ENCODE measurements around the gene NAA10. TPM values are rescaled to one million over a fixed set of nuclear protein-coding genes. Genes with fewer than 3 reads are reported as not detected.

The NAA10 gene
- total and polyA plus RNA-seq, 2 experiments from 2014 or later, result 90.1 to 186 TPM

DNA sequence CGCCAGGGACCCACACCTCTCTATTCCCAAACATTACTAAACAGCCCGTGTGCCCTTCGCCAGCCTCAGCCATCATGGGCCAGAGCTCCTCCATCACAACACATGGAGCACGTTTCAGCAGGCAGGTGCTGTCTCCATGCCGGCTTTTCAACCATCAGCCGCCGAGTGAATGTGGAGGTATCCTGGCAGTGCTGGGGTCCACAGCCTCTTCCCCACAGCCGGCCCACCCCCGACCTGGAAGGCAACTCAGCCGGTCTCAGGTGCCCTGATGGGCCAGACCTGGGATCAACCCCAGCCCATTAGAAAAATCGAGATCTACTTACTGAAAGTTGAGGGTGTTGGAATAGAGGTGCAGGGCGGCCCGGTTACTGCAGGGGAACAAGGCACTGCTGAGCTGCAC is 3.1 kb downstream of the NAA10 start:
- Histone ChIP-seq H3K4me1 (ENCODE audit: low read depth) (peaks cover 3% of the 10 kb centered on the region), H3K36me3 (no peaks in the 10 kb centered on the region), H3K9me3 (ENCODE audit: low read depth) (no peaks in the 10 kb centered on the region), H3K27ac (no peak overlapping the region), H3K4me3 (no peak overlapping the region), H3K27me3 (no peaks in the 10 kb centered on the region)
- DNase-seq (ENCODE audit: low read depth in 1 of 2, low spot score in 1 of 2), result no peak
- TF ChIP-seq CTCF (IDR thresholded peaks at IDR 0.05; ENCODE audit: low read depth, low read length), result no peak

- Histone ChIP-seq H3K27me3 (no peaks in the 10 kb centered on the region), H3K27ac (no peak overlapping the region), H3K9me3 (ENCODE audit: low read depth) (no peaks in the 10 kb centered on the region), H3K4me1 (ENCODE audit: low read depth) (peaks cover 8% of the 10 kb centered on the region), H3K36me3 (no peaks in the 10 kb centered on the region), H3K4me3 (no peak overlapping the region)
- DNase-seq (ENCODE audit: low read depth in 1 of 2, low spot score in 1 of 2), result no peak
- no peak for TF ChIP-seq CTCF (IDR thresholded peaks at IDR 0.05; ENCODE audit: low read depth, low read length)
These were observed 3.7 kb downstream of the NAA10 start for GRCh38 chrX:153931151-153931550.

DNA sequence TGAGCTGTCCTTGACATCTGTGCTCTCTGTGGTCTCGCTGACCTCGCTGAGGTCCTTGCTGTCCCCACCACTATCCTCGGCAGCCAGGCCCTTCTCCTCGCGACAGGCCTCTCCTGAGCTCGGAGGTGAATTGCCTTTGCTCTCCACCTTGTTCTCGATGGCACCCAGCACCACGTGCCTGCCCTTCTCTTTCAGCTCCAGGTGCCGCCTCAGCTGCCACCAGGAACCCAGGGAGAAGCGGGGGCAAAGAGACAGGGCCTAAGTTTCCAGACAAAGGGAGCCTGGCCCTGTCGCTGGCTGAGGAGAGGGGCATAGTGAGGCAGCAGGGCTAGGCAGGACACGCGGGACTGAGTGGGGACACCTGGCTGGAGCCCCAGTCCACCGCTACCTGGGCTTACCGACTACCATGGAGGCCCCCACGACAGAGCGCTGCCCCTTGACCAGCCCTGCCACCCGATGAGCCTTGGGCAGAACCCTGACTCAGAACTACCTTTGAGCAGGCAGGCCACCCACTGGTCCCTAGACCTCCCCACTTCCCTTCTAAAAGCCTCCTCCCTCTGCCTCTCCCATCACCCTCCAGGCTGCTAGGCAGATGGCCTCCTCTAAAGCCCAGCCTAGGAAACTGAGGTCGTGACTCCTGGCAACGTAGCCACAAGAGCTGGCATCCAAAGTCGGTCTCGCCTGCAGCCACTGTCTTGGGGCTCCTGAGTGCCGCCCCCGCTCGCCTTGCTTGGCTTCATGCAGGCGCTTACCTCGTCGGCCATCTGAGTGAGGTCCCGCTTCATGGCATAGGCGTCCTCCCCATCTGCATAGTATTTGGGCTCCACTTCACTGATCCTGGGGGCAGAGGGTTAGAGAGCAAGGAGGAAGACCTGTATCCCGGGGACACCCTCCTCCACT is 4.6 kb downstream of the NAA10 start:
- Histone ChIP-seq H3K27me3 (no peaks in the 10 kb centered on the region), H3K36me3 (no peaks in the 10 kb centered on the region), H3K4me1 (ENCODE audit: low read depth) (peaks cover 11% of the 10 kb centered on the region), H3K27ac (no peak overlapping the region), H3K9me3 (ENCODE audit: low read depth) (no peaks in the 10 kb centered on the region), H3K4me3 (no peak overlapping the region)
- DNase-seq (ENCODE audit: low read depth in 1 of 2, low spot score in 1 of 2), result no peak
- no peak for TF ChIP-seq CTCF (IDR thresholded peaks at IDR 0.05; ENCODE audit: low read depth, low read length)

GRCh38 chrX:153929576-153929975 is 5.3 kb downstream of the NAA10 start:
- peak overlapping the region; percentile 34 for H3K27ac ChIP-seq
- no peaks in the 10 kb centered on the region for H3K36me3 ChIP-seq
- no peak overlapping the region for H3K4me3 ChIP-seq
- H3K27me3 ChIP-seq, result no peaks in the 10 kb centered on the region
- no peak for DNase-seq (ENCODE audit: low read depth in 1 of 2, low spot score in 1 of 2)
- H3K4me1 ChIP-seq (ENCODE audit: low read depth), result peaks cover 11% of the 10 kb centered on the region
- TF ChIP-seq CTCF (IDR thresholded peaks at IDR 0.05; ENCODE audit: low read depth, low read length), result no peak
- no peaks in the 10 kb centered on the region for H3K9me3 ChIP-seq (ENCODE audit: low read depth)

DNA sequence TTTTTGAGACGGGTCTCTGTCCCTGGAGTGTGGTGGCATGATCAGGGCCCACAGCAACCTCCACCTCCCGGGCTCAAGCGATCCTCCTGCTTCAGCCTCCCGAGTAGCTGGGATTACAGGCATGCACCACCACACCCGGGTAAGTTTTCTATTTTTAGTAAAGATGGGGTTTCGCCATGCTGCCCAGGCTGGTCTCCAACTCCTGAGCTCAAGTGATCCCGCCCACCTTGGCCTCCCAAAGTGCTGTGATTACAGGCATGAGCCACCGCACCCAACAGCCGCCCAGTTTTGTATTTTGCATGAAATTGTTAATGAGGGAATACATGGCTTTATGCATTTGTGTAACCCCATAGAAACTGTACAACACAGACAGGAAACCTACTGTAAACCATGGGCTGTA is 6.0 kb downstream of the NAA10 start:
- peak overlapping the region; percentile 60 for H3K27ac ChIP-seq
- no peak for TF ChIP-seq CTCF (IDR thresholded peaks at IDR 0.05; ENCODE audit: low read depth, low read length)

More for the DNA sequence above, 6.0 kb downstream of the NAA10 start:
- Histone ChIP-seq H3K9me3 (ENCODE audit: low read depth) (no peaks in the 10 kb centered on the region), H3K4me1 (ENCODE audit: low read depth) (peaks cover 11% of the 10 kb centered on the region), H3K27me3 (no peaks in the 10 kb centered on the region), H3K36me3 (no peaks in the 10 kb centered on the region), H3K4me3 (no peak overlapping the region)
- no peak for DNase-seq (ENCODE audit: low read depth in 1 of 2, low spot score in 1 of 2)
